ENCODE measurements around the gene GALR2. TPM values are rescaled to one million over a fixed set of nuclear protein-coding genes. Genes with fewer than 3 reads are reported as not detected.
"Not testable (repeated sequence)": the region's sequence is repeated elsewhere in the genome, so short reads cannot be mapped to it uniquely, and the experiment has no call there.

The GALR2 gene, protein sequence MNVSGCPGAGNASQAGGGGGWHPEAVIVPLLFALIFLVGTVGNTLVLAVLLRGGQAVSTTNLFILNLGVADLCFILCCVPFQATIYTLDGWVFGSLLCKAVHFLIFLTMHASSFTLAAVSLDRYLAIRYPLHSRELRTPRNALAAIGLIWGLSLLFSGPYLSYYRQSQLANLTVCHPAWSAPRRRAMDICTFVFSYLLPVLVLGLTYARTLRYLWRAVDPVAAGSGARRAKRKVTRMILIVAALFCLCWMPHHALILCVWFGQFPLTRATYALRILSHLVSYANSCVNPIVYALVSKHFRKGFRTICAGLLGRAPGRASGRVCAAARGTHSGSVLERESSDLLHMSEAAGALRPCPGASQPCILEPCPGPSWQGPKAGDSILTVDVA
- total RNA-seq: 0.10 TPM in 1 of 2 replicates, not detected in the other

DNA sequence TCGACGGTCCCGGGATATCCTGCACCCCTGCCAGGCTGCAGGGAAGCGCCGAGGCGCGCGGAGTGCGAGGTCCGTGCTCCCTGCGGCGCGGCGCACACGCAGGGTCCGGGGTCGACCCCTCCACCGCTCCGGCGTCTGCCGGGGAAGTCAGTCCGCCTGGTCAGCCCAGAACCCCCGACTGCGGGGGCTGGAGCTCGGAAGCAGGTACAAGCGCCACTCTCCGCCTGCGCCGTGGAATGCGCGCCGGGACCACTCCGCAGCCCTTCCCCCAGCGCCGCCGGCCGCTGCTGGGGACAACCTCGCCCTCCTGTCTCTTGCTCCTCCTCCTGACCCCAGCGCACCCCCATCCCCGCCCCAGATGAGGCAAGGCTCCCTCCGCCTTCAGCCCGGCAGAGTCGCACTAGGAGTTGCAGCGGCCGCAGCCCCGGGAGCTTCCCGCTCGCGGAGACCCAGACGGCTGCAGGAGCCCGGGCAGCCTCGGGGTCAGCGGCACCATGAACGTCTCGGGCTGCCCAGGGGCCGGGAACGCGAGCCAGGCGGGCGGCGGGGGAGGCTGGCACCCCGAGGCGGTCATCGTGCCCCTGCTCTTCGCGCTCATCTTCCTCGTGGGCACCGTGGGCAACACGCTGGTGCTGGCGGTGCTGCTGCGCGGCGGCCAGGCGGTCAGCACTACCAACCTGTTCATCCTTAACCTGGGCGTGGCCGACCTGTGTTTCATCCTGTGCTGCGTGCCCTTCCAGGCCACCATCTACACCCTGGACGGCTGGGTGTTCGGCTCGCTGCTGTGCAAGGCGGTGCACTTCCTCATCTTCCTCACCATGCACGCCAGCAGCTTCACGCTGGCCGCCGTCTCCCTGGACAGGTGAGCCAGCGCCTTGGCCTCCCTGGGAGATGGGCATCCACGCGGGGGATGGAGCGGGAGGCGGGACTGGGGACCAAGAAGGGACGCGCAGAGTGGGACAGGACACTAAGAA is at the start of gene GALR2:
TSS of gene GALR2 (plus strand) at position 392 of the 974 bp plus-strand sequence. CDS start at position 495, 103 bp downstream.
- DNase-seq (ENCODE audit: low read depth): no peak

- no peak for DNase-seq (ENCODE audit: low read depth)
Observed at GRCh38 chr17:76025294-76025693, 49.3 kb upstream of the GALR2 start.

DNA sequence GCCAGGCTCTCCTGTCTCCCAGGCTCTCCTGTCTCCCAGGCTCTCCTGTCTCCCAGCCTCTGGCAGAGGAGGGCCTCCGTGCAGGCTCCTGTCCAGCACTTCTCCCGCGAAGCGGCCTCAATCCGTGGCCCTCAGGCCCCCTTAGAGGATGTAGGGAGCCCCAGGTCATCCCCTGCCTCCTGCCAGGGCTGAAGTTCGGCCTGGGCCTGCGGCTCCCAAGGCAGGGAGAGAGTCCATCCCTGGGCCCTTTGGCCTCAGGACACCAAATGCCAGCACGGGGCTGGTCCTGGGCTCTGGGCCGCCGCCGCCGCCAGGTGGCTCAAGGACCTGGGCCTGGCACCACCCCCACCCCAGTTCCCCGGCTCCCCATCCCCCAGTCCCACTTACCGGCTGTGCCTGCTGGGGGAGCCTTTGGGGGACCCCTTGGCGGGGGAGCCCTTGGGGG is 47.8 kb upstream of the GALR2 start:
- no peak for DNase-seq (ENCODE audit: low read depth)

DNA sequence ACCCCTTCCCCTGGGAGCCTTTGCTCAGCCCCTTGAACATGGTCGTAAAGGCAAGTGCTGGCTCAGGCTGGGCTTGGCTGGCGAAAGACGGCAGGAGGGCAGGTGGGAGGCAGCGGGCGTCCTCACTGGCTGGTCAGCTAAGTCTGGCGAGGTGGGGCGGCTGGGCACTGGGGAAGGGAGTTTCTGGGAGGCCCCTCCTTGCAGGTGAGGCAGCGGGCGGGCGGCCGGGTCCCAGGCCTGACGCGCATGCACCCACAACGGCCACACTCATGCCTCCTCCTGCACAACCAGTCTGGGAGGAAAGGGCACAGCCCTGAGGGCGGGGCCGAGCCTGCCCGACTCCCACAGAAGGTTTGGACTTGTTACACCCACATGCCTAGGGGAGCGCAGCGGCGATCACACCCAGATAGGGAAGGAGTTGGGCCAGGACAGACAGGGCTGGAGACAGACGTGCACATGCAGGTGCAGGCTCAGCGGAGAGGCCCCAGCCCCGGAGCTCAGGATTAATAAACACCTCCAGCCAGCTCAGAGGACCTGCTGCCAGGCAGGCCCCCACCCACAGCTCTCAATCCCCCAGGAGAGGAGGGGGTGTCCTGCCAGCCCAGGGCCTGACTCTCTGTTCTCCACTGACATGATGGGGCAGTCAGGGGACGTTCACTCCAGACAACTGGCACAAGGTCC is 47.3 kb upstream of the GALR2 start, which contains the start of gene EVPL:
TSS of gene EVPL (minus strand) at position 148 of the 681 bp plus-strand sequence. CDS start at position 40, 108 bp downstream.
- peak; percentile 53 for DNase-seq (ENCODE audit: low read depth)

DNA sequence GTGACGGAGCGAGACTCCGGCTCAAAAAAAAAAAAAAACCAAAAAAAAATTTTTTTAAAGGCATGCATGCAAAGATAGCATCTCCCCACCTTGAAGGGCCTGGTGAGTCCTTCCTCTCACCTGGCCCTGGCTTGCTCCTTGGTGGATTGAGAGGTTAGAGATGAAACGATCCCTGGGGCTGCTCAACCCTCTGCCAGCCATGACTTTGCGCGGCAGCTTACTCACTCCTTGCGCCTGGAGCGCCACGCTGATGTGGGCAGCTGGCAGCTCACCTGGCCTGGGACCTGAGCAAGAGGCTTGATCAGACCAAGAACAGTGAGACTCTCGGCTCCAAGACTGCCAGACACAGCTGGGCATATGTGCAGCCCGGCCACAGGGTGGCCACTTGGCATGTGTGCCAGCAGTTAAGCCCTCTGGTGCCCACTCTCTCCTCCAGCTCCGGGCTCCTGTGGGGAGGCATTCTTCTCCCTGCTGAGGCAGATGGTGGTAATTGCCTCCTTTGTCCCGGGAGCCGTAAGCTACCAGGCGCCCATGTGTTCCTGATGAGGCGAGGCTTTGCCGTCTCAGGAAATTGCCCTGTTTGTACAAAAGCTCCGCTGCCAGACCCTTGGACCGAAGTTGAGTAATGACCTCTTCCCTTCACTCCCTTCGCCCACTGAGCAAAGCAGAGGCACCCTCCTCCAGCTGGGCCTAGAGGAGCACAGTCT is 42.4 kb upstream of the GALR2 start:
- DNase-seq (ENCODE audit: low read depth): no peak

- DNase-seq (ENCODE audit: low read depth): no peak
Observed at GRCh38 chr17:76032780-76033108, 41.8 kb upstream of the GALR2 start.

- DNase-seq (ENCODE audit: low read depth): no peak
Observed at GRCh38 chr17:76033139-76033538, 41.4 kb upstream of the GALR2 start.

DNA sequence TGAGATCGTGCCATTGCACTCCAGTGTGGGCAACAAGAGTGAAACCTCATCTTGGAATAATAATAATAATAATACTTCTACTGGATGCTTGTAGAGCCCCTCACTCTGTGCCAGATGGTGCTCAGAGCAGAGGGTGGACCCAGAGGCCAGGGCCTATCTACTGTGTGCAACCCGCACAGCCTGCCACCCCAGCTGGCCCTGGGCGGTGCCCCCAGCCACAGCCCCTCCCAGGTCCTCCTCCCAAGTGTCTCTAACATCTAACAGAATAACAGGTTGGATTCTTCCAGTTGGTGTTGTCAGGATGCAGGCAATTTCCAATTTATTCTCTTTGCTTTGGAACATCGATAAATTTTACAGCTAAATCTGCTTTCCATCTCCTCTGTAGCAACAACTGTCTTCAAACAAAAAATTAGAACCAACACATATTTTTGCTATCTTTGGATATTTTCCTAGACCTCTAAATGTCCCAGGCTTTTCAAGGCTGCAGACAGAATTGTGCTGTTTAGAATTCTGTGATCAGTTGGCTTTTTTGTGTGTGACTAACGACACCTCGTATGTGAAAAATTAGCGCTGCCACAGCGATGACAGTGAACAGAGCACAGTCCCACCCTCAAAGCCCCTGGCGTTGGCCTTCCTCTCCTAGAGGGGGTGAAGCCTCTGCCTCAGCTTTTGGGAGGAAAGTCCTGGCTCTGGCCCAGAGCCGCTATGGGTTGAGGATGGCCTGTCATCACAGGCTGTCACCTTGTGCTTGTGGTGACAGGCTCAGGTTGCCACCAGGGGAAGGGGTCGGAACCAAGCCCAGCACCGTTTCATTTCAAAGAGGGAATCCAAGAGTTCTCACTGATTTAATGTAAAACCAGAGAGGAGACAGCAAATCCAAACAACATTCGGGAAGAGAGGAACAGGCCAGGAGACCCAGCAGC is 39.9 kb upstream of the GALR2 start:
- no peak for DNase-seq (ENCODE audit: low read depth)

- no peak for DNase-seq (ENCODE audit: low read depth)
Observed at GRCh38 chr17:76036497-76037261, 37.9 kb upstream of the GALR2 start.

- peak; percentile 28 for DNase-seq (ENCODE audit: low read depth)
Observed at GRCh38 chr17:76038050-76038449, 36.5 kb upstream of the GALR2 start.

GRCh38 chr17:76039121-76039520 is 35.5 kb upstream of the GALR2 start:
- DNase-seq (ENCODE audit: low read depth): no peak

- no peak for DNase-seq (ENCODE audit: low read depth)
Observed at GRCh38 chr17:76040376-76040775, 34.2 kb upstream of the GALR2 start.

- DNase-seq (ENCODE audit: low read depth): not testable (repeated sequence)
Observed at GRCh38 chr17:76042868-76043267, 31.7 kb upstream of the GALR2 start.

DNA sequence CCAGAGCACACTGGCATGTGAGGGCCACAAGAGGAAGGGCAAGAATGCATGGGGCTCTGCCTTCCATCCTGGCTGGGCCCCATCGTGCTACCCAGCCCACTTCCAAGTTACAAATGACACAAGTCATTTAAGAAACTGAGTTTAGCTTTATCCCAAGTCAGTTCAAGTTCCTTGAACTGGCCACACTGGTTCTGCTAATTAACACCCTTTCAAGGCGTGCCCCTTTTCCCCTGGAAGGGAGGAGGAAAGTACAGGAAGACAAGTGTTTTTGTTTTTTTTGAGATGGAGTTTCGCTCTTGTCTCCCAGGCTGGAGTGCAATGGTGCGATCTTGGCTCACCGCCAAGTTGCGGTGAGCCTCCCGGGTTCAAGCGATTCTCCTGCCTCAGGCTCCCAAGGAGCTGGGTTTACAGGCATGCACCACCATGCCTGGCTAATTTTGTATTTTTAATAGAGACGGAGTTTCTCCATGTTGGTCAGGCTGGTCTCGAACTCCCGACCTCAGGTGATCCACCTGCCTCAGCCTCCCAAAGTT is 30.0 kb upstream of the GALR2 start:
- not testable (repeated sequence) for DNase-seq (ENCODE audit: low read depth)

- DNase-seq (ENCODE audit: low read depth): no peak
Observed at GRCh38 chr17:76046064-76046463, 28.5 kb upstream of the GALR2 start.

DNA sequence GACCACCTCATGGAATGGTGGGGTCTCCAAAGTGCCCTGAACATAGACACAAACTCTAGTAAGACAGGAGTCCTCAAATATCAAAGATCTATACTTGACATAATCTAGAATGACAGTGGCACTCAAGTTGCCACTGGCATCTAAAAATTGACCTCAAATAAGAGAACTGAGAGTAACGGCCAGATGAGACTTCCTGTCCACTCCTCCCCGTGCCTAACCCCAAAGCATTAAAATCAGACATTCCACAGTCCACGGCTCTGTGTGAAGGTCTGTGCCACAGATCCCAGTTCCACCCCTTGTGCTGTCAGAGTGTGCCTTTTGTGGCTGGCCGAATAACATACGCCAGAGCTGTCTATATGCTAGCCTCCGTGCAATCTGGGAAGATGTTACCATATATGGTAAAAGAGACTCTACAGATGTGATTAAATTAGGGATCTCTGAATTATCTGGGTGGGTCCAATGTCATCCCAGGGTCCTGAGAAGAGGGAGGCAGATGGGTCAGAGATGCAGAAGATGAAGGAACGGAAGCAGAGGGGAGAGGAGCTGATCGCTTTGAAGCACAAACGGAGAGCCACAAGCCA is 26.5 kb upstream of the GALR2 start:
- DNase-seq (ENCODE audit: low read depth): no peak

- DNase-seq (ENCODE audit: low read depth): peak; percentile 7
Observed at GRCh38 chr17:76048711-76049110, 25.9 kb upstream of the GALR2 start.

GRCh38 chr17:76049239-76049638 is 25.3 kb upstream of the GALR2 start:
- no peak for DNase-seq (ENCODE audit: low read depth)

All from renal cortical epithelial cell (primary cell).